Measurements from ENCODE around the gene SH3YL1. TPM values are rescaled to one million over a fixed set of nuclear protein-coding genes. Genes with fewer than 3 reads are reported as not detected.
A peak's percentile ranks its signal among the peaks of the same experiment; 100 is the strongest.

The SH3YL1 gene
- total RNA-seq, 1 experiment from 2014 or later = 97.0 TPM

DNA sequence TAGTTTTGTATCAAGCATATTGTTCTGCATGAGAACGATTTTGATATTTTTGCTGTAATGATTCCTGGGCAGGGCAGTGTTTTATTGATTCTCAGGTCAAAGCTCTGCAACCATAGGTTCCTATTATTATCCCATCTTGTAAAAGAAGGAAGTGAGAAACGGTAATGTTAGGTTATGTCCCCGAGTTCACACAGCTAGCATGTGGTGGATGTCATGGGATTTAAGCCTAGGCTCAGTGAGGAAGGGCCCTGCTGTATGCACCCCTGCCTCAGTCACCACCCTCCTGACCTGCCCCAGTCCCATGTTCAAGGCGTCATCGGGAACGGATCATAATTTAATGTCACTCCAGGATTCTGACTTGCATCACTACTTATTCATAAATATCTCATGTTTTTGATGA lies 11.6 kb upstream of the SH3YL1 start:
- TF ChIP-seq CTCF (IDR thresholded peaks at IDR 0.05; ENCODE audit: unreplicated experiment) = no peak
- H3K36me3 Mint-ChIP-seq (ENCODE audit: insufficient read depth, unreplicated experiment) = peaks cover 25% of the 10 kb centered on the region
- CTCF ChIA-PET = no interaction called here
- intact Hi-C loops (cut with micrococcal nuclease; ENCODE audit: unreplicated experiment) = no loop called here
- DNase-seq = no peak
- BruUV-seq (replicated peaks) = no TSS peak
- H3K4me3 Mint-ChIP-seq (ENCODE audit: low read depth, unreplicated experiment) = no peak overlapping the region
- H3K27me3 Mint-ChIP-seq (ENCODE audit: unreplicated experiment) = no peaks in the 10 kb centered on the region
- no peaks in the 10 kb centered on the region for H3K9me3 Mint-ChIP-seq (ENCODE audit: low read depth, unreplicated experiment)
- H3K4me1 Mint-ChIP-seq (ENCODE audit: low read depth, unreplicated experiment) = peaks cover 21% of the 10 kb centered on the region
- no peak overlapping the region for H3K27ac Mint-ChIP-seq (ENCODE audit: unreplicated experiment)

GRCh38 chr2:274503-274902 lies 10.7 kb upstream of the SH3YL1 start:
- Mint-ChIP-seq H3K4me1 (ENCODE audit: low read depth, unreplicated experiment) (peaks cover 31% of the 10 kb centered on the region), H3K36me3 (ENCODE audit: insufficient read depth, unreplicated experiment) (peaks cover 20% of the 10 kb centered on the region), H3K4me3 (ENCODE audit: low read depth, unreplicated experiment) (no peak overlapping the region), H3K9me3 (ENCODE audit: low read depth, unreplicated experiment) (no peaks in the 10 kb centered on the region), H3K27ac (ENCODE audit: unreplicated experiment) (no peak overlapping the region), H3K27me3 (ENCODE audit: unreplicated experiment) (no peaks in the 10 kb centered on the region)
- intact Hi-C loops (cut with micrococcal nuclease; ENCODE audit: unreplicated experiment) = no loop called here
- no peak for TF ChIP-seq CTCF (IDR thresholded peaks at IDR 0.05; ENCODE audit: unreplicated experiment)
- BruUV-seq (replicated peaks) = no TSS peak
- CTCF ChIA-PET = interaction anchor here (1.2 kb wide), 1 partner anchor 28 kb away, joined by 6 read pairs; no protein-coding TSS in a partner anchor
- DNase-seq = peak; percentile 13

GRCh38 chr2:273333-273732 lies 9.5 kb upstream of the SH3YL1 start:
- Mint-ChIP-seq H3K4me1 (ENCODE audit: low read depth, unreplicated experiment) (peaks cover 33% of the 10 kb centered on the region), H3K4me3 (ENCODE audit: low read depth, unreplicated experiment) (no peak overlapping the region), H3K9me3 (ENCODE audit: low read depth, unreplicated experiment) (no peaks in the 10 kb centered on the region), H3K36me3 (ENCODE audit: insufficient read depth, unreplicated experiment) (peaks cover 18% of the 10 kb centered on the region), H3K27me3 (ENCODE audit: unreplicated experiment) (no peaks in the 10 kb centered on the region), H3K27ac (ENCODE audit: unreplicated experiment) (no peak overlapping the region)
- TF ChIP-seq CTCF (IDR thresholded peaks at IDR 0.05; ENCODE audit: unreplicated experiment) = no peak
- intact Hi-C loops (cut with micrococcal nuclease; ENCODE audit: unreplicated experiment) = no loop called here
- BruUV-seq (replicated peaks) = no TSS peak
- DNase-seq = no peak
- CTCF ChIA-PET = interaction anchor here (1.2 kb wide), 1 partner anchor 27 kb away, joined by 6 read pairs; no protein-coding TSS in a partner anchor

DNA sequence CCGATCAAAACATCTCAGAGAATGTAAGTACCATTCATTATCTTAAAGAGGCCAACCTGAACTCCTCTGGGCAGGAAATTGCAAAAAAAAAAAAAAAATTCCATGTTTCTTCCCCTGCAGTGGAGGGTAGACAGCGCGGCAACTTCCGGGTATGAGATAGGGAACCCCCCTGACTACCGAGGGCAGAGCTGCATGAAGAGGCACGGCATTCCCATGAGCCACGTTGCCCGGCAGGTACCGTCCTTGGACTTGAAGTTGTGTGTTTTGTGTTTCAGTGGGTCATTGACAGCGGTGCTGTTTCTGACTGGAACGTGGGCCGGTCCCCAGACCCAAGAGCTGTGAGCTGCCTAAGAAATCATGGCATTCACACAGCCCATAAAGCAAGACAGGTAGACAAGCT lies 8.1 kb upstream of the SH3YL1 start:
- H3K27me3 Mint-ChIP-seq (ENCODE audit: unreplicated experiment) = no peaks in the 10 kb centered on the region
- H3K36me3 Mint-ChIP-seq (ENCODE audit: insufficient read depth, unreplicated experiment) = peaks cover 11% of the 10 kb centered on the region
- CTCF ChIA-PET = no interaction called here

More for the DNA sequence above, 8.1 kb upstream of the SH3YL1 start:
- Mint-ChIP-seq H3K4me1 (ENCODE audit: low read depth, unreplicated experiment) (peaks cover 41% of the 10 kb centered on the region), H3K9me3 (ENCODE audit: low read depth, unreplicated experiment) (no peaks in the 10 kb centered on the region), H3K4me3 (ENCODE audit: low read depth, unreplicated experiment) (no peak overlapping the region), H3K27ac (ENCODE audit: unreplicated experiment) (no peak overlapping the region)
- intact Hi-C loops (cut with micrococcal nuclease; ENCODE audit: unreplicated experiment) = no loop called here
- no peak for TF ChIP-seq CTCF (IDR thresholded peaks at IDR 0.05; ENCODE audit: unreplicated experiment)
- no TSS peak for BruUV-seq (replicated peaks)
- no peak for DNase-seq

Measured in Calu3 (cell line).